ENCODE measurements around the gene FAAP100.

GRCh38 chr17:81492202-81492601 is 60.0 kb downstream of the FAAP100 start:
- no peak for TF ChIP-seq EP300 (IDR thresholded peaks at IDR 0.05)
- TF ChIP-seq CTCF (IDR thresholded peaks at IDR 0.05): no peak

Measured in tibial nerve (tissue), 4 donors.